Vagina (tissue), 2 donors: ENCODE measurements around the gene CHD9. TPM values are rescaled to one million over a fixed set of nuclear protein-coding genes. Genes with fewer than 3 reads are reported as not detected.

ENCODE experiments used
- DNase-seq, 2 donors: peaks; one replicate each; pipeline ENCODE4 v3.0.0-alpha.2; 2017; ENCODE audit errors: extremely low spot score in 2 of 2
- H3K27ac ChIP-seq: fragments of 200-600 bp; sonication (generic); one replicate; pipeline ENCODE4 v1.5.1; 2019
- H3K27me3 ChIP-seq: fragments of 200-600 bp; sonication (generic); one replicate; pipeline ENCODE4 v1.5.1; 2019
- H3K36me3 ChIP-seq, 2 donors: fragments of 200-600 bp; sonication (generic); one replicate each; pipeline ENCODE4 v1.5.1; 2017 to 2019
- H3K4me1 ChIP-seq: fragments of 200-600 bp; sonication (generic); one replicate; pipeline ENCODE4 v1.5.1; 2019
- H3K4me3 ChIP-seq, 2 donors: fragments of 200-600 bp; sonication (generic); 1 replicate in 1 of 2; 2 replicates in 1 of 2; pipeline ENCODE4 v1.5.1; 2016 to 2019
- H3K9me3 ChIP-seq: fragments of 200-600 bp; sonication (generic); one replicate; pipeline ENCODE4 v1.5.1; 2019
- POLR2A ChIP-seq, 2 donors: fragments of 450-650 bp; IDR thresholded peaks; one replicate each; pipeline ENCODE4 v1.6.1; 2017; ENCODE audit warnings: antibody characterized with exemption in 2 of 2, mild to moderate bottlenecking in 2 of 2, moderate library complexity in 2 of 2
- POLR2AphosphoS5 ChIP-seq, 2 donors: sonication (generic); formaldehyde crosslinking; IDR thresholded peaks; one replicate each; pipeline ENCODE4 v1.9.0; 2017; ENCODE audit warnings: antibody characterized with exemption in 2 of 2, mild to moderate bottlenecking in 2 of 2, low read depth in 1 of 2; ENCODE audit not compliant: insufficient read depth in 1 of 2
- intact Hi-C: fragments of 100-400 bp; cut with DNase I; formaldehyde crosslinking; loops from one replicate; pipeline ENCODE4 v1.15.1; 2023
- total RNA-seq: library from RNA; depleted of rRNA; stranded (reverse); fragments of >200 nt; gene quantifications from one replicate; pipeline ENCODE4 v1.2.3, GENCODE V29; 2016
- TF ChIP-seq, protein P1 (sequence below), 3 experiments: fragments of 450-650 bp in 2 of 3; fragments of 200-600 bp in 1 of 3; sonication (generic) in 1 of 3; IDR thresholded peaks; one replicate each; pipeline ENCODE4 v1.5.1; 2017 to 2019; ENCODE audit warnings: antibody characterized with exemption in 3 of 3, mild to moderate bottlenecking in 2 of 3, moderate library complexity in 2 of 3

The CHD9 gene
- total RNA-seq, 1 donor from 2014 or later: 77.6 TPM

DNA sequence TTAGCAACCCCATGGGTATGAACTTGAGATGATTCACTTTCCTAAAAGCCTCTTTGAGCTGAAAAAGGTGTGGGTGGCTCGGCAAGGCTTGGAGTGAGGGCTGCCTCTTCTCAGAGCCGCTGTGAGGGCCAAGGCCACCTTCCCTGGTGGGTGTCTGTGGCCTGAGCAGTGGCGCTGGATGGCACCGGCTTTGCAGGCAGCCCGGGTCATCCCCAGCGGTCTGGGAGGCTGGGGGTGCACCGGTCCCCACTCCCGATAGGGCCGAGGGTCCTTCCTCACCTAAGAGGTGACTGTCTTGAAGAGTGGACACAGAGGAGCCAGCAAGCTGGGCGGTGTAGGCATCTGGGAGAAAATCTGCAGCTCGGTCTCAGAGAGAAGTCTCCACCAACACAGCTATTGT is 300.3 kb downstream of the CHD9 start:
- Histone ChIP-seq H3K9me3 (no peaks in the 10 kb centered on the region), H3K27ac (no peak overlapping the region), H3K4me3 (no peak overlapping the region), H3K27me3 (no peaks in the 10 kb centered on the region), H3K36me3 (no peaks in the 10 kb centered on the region), H3K4me1 (no peaks in the 10 kb centered on the region)
- intact Hi-C loops: no loop called here
- DNase-seq: no peak
- TF ChIP-seq POLR2AphosphoS5 (IDR thresholded peaks at IDR 0.05; ENCODE audit: insufficient read depth in 1 of 2, low read depth in 1 of 2) (no peak), POLR2A (IDR thresholded peaks at IDR 0.05) (no peak)
- TF ChIP-seq, protein P1, sequence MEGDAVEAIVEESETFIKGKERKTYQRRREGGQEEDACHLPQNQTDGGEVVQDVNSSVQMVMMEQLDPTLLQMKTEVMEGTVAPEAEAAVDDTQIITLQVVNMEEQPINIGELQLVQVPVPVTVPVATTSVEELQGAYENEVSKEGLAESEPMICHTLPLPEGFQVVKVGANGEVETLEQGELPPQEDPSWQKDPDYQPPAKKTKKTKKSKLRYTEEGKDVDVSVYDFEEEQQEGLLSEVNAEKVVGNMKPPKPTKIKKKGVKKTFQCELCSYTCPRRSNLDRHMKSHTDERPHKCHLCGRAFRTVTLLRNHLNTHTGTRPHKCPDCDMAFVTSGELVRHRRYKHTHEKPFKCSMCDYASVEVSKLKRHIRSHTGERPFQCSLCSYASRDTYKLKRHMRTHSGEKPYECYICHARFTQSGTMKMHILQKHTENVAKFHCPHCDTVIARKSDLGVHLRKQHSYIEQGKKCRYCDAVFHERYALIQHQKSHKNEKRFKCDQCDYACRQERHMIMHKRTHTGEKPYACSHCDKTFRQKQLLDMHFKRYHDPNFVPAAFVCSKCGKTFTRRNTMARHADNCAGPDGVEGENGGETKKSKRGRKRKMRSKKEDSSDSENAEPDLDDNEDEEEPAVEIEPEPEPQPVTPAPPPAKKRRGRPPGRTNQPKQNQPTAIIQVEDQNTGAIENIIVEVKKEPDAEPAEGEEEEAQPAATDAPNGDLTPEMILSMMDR (IDR thresholded peaks at IDR 0.05): no peak

DNA sequence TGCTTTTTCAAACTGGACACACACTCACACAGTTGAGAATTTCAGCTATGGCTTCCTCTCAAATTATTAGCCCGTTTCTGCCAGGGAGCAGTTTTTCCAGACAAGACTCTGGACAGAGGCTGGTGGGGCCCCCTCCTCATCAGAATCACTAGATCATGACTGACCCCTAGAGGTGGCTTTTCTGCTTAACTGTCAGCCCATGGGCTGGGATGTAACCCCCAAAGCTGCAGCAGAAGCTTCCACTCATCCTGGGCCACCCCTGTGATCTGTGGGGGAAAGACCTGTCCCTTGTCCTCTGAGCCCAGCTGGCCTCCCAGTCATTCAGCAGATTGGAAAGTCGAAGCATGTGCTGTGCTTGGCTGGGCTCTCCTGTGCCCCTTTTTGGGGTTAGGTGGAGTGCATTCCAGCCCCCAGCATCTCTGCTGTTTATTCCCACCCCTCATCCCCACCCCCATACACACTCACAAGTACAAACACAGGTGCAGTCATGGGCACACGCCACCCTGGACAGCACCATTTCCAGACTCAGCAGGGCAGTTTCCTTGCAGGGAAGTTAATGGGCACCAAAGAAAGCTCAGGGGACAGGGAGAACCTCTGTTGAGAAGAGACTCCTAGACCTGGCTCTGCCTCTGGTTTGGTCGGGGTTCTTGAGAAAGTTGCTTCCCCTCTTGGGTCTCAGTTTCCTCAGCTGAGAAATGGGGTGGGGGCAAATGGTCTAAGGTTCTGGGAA is 301.9 kb downstream of the CHD9 start:
- Histone ChIP-seq H3K36me3 (no peaks in the 10 kb centered on the region), H3K9me3 (no peaks in the 10 kb centered on the region), H3K27ac (no peak overlapping the region), H3K4me3 (no peak overlapping the region), H3K4me1 (no peaks in the 10 kb centered on the region), H3K27me3 (no peaks in the 10 kb centered on the region)
- intact Hi-C loops: no loop called here
- no peak for TF ChIP-seq POLR2A (IDR thresholded peaks at IDR 0.05)
- TF ChIP-seq, protein P1 (IDR thresholded peaks at IDR 0.05): no peak
- no peak for TF ChIP-seq POLR2AphosphoS5 (IDR thresholded peaks at IDR 0.05; ENCODE audit: insufficient read depth in 1 of 2, low read depth in 1 of 2)
- no peak for DNase-seq

- Histone ChIP-seq H3K36me3 (no peaks in the 10 kb centered on the region), H3K4me3 (no peak overlapping the region), H3K27me3 (no peaks in the 10 kb centered on the region), H3K4me1 (no peaks in the 10 kb centered on the region), H3K27ac (no peak overlapping the region), H3K9me3 (no peaks in the 10 kb centered on the region)
- TF ChIP-seq, protein P1 (IDR thresholded peaks at IDR 0.05): no peak
- TF ChIP-seq POLR2A (IDR thresholded peaks at IDR 0.05) (no peak), POLR2AphosphoS5 (IDR thresholded peaks at IDR 0.05; ENCODE audit: insufficient read depth in 1 of 2, low read depth in 1 of 2) (no peak)
- DNase-seq: no peak
- intact Hi-C loops: no loop called here
Measured at GRCh38 chr16:53357208-53357586, 302.4 kb downstream of the CHD9 start.

- intact Hi-C loops: no loop called here
- DNase-seq: no peak
- no peak overlapping the region for H3K4me3 ChIP-seq
- H3K27ac ChIP-seq: no peak overlapping the region
- no peaks in the 10 kb centered on the region for H3K27me3 ChIP-seq
- H3K4me1 ChIP-seq: no peaks in the 10 kb centered on the region
- H3K9me3 ChIP-seq: no peaks in the 10 kb centered on the region
- no peaks in the 10 kb centered on the region for H3K36me3 ChIP-seq
- TF ChIP-seq POLR2A (IDR thresholded peaks at IDR 0.05): no peak
- TF ChIP-seq POLR2AphosphoS5 (IDR thresholded peaks at IDR 0.05; ENCODE audit: insufficient read depth in 1 of 2, low read depth in 1 of 2): no peak
- TF ChIP-seq, protein P1 (IDR thresholded peaks at IDR 0.05): no peak
Measured at GRCh38 chr16:53357955-53358354, 303.2 kb downstream of the CHD9 start.

DNA sequence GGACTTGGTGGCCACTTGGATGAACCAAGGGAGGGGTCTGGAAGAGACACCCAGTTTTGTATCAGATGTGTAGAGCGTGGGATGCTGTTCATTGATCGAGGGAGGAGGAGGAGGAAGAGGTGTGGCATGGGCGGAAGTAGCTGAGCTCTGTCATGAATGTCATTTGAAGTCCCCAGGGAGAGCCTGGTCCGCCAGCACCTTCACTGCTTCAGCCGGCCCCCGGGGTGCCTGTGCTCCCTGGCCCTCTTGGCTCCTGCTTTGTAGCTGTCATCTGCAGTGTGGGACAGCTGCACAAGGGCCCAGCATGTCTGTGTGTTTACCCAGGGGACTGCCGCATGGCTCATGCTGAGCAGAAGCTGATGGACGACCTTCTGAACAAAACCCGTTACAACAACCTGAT is 304.1 kb downstream of the CHD9 start:
- intact Hi-C loops: no loop called here
- Histone ChIP-seq H3K27me3 (no peaks in the 10 kb centered on the region), H3K4me3 (no peak overlapping the region), H3K27ac (no peak overlapping the region), H3K9me3 (no peaks in the 10 kb centered on the region), H3K36me3 (no peaks in the 10 kb centered on the region), H3K4me1 (no peaks in the 10 kb centered on the region)
- TF ChIP-seq, protein P1 (IDR thresholded peaks at IDR 0.05): no peak
- TF ChIP-seq POLR2AphosphoS5 (IDR thresholded peaks at IDR 0.05; ENCODE audit: insufficient read depth in 1 of 2, low read depth in 1 of 2): no peak
- no peak for TF ChIP-seq POLR2A (IDR thresholded peaks at IDR 0.05)
- no peak for DNase-seq
